Right lobe of liver (tissue), 4 donors: ENCODE measurements around the gene RNF152.

Experiments
- CTCF ChIP-seq, 4 donors: fragments of 200-600 bp in 3 of 4; fragments of 450-650 bp in 1 of 4; IDR thresholded peaks; one replicate each; pipeline versions ENCODE4 v1.5.1 to v1.8.0; 2016 to 2022; ENCODE audit warnings: antibody characterized with exemption in 4 of 4, mild to moderate bottlenecking in 2 of 4
- POLR2A ChIP-seq: fragments of 450-650 bp; IDR thresholded peaks from one replicate; pipeline ENCODE4 v1.6.1; 2017; ENCODE audit warnings: antibody characterized with exemption, mild to moderate bottlenecking
- donor health status: DM: no; HTN: no; CAD: no.
- donor health status: DM: no; HTN: no; CAD: no.
- donor health status: DM: no; HTN: yes; CAD: no.

DNA sequence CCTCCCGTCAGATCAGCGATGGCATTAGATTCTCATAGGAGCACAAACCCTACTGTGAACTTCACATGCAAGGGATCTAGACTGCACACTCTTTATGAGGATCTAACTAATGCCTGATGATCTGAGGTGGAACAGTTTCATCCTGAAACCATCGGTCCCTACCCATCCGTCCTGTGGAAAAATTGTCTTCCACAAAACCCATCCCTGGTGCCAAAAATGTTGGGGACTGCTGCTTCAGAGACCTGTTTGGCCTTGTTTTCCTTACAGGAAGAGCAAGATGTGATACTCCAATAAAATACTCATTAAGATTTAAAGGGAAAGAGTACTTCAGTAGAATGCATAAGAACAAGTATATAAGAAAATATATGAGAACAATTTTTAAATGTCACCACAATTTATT, 71.1 kb downstream of the RNF152 start:
- no peak for TF ChIP-seq CTCF (IDR thresholded peaks at IDR 0.05)
- no peak for TF ChIP-seq POLR2A
